EH (cell line): Measurements from ENCODE around the gene IQCK.
"Not testable (repeated sequence)": the region's sequence is repeated elsewhere in the genome, so short reads cannot be mapped to it uniquely, and the experiment has no call there.

ENCODE experiments used
- DNase-seq: peaks from one replicate; pipeline ENCODE4 v3.0.0-alpha.2; 2015; ENCODE audit warnings: low read depth

Gene IQCK

GRCh38 chr16:19717741-19718623 is at the start of gene IQCK, which contains the start of gene KNOP1:
IQCK (plus strand) TSS chr16:19718271; CDS start chr16:19718307, 36 bp downstream.
KNOP1 (minus strand) TSS chr16:19718227; CDS start chr16:19715035, 3,192 bp downstream.
- DNase-seq: peak; percentile 90

- no peak for DNase-seq
Observed at GRCh38 chr16:19672378-19672777, 45.7 kb upstream of the IQCK start.

DNA sequence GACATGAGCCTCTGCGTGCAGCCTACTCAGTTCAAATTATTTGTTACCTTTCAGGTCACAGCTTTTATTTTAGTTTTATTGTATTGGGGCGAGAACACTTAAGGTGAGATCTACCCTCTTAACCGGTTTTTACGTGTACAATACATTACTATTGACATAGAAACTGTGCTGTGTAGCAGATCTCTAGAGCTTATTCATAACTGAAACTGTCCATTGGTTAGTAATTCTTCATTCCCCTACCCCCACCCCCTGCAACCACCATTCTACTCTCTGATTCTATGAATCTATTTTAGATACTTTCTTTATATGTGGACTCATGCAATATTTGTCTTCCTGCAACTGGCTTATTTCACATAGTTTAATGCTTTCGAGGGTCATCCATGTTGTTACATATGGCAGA is 43.6 kb upstream of the IQCK start:
- no peak for DNase-seq

DNA sequence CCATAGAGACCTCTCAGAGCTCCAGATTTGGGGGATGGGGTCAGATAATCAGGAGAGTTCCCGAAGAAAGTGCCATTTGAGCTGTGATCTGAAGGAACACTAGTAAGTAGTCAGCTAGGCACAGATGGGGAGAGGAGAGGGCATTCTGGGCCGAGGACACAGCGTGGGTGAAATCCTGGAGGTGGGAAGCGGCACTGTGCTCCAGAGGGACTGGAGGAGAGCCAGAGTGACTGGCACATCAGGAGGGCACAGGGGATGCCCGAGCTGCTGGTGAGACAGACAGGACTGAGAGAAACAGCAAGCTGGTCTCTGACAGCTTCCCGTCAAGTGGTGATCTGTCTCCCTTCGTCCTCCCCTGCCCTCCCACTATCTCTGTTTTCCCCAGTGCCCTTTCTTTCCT is 40.7 kb upstream of the IQCK start:
- no peak for DNase-seq

DNA sequence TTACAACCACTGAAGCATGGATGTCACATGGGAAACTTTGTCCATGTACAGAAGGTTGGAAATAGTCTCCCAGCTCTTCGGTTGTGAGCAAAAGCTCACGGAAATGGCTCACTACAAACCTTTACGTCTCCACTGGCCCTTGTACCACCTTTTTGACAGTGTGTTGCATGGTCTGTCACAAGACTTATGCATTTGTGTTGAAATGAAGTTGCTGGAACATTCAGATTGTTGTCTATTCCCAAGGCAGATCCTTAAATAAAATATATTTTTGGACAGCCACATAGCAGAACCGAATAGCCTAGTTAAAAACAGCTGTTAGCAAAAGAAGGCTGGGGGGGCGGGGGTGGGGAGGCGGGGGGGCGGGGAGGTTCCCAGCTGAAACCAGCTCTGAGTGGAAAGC is 39.3 kb upstream of the IQCK start:
- no peak for DNase-seq

DNA sequence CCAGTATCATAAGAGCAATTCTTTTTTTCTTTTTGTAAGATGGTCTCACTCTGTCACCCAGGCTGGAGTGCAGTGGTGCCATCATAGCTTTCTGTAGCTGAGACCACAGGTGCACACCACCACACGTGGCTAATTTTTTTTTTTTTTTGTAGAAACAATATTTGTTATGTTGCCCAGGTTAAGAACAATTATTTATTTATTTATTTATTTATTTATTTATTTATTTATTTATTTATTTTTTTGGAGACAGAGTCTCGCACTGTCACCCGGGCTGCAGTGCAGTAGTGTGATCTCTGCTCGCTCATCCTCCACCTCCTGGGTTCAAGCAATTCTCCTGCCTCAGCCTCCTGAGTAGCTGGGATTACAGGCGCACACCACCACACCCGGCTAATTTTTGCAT is 38.8 kb upstream of the IQCK start:
- not testable (repeated sequence) for DNase-seq

- no peak for DNase-seq
Observed at GRCh38 chr16:19680881-19681340, 37.2 kb upstream of the IQCK start.

- no peak for DNase-seq
Observed at GRCh38 chr16:19681637-19682036, 36.4 kb upstream of the IQCK start.

GRCh38 chr16:19683453-19684236 is 34.4 kb upstream of the IQCK start:
- no peak for DNase-seq

DNA sequence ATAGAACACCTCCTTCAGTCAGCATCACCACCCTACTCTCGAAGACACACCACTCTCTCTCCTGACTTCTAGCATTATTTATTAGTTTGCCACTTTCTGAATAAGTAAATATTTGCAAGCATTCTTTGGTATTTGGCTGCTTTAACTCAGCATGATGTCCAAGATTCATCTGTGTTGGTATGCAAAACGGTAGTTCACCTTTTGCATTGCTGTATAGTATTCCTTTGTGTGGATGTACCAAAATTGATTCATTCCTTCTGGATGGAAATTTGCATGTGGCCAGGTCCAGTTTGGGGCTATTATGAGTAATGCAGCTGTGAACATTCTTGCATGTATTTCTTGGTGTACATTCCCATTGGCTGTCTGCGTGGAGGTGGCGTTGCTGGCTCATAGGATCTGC is 32.9 kb upstream of the IQCK start:
- no peak for DNase-seq

- no peak for DNase-seq
Observed at GRCh38 chr16:19687279-19687678, 30.8 kb upstream of the IQCK start.

DNA sequence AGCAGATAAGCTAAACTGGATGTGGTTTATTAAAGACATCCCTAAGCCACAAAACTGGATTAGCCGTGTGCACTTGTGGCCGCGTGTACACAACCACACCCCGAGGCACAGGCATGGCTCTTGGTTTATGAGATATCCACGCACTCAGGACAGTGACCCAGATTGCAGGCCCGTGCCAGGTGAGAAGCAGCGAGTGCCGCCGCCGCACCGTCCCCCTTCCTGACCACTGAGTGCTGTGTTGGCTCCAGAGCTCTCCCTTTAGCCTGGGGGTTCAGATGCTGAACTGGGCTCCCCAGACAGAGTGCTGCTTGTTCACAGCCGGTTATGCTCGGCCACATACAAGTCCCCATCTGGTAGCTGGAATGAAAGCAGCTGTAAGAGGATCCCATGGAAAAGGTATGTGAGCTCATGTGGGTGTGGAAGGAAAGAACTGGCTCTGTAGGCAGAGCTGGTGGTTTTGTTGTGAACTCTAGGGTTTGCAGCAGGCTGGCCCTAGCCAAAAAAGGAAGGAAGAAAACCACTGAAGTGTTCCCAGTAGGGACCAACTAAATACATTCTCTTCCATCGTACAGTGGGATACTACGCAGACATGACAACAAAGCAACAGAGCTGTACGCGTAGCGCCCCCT is 29.6 kb upstream of the IQCK start:
- no peak for DNase-seq

DNA sequence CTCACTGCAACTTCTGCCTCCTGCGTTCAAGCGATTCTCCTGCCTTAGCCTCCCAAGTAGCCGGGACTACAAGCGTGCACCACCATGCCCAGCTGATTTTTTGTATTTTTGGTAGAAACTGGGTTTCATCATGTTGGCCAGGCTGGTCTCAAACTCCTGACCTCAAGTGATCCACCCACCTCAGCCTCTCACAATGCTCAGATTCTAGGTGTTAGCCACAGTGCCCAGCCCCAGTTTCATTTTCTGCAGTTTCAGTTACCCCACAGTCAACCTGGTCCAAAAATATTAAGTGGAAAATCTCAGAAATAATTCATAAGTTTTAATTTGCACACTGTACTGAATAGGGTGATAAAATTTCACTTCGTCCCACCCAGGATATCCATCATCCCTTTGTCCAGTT is 28.7 kb upstream of the IQCK start:
- no peak for DNase-seq

GRCh38 chr16:19690196-19690595 is 27.9 kb upstream of the IQCK start:
- no peak for DNase-seq

DNA sequence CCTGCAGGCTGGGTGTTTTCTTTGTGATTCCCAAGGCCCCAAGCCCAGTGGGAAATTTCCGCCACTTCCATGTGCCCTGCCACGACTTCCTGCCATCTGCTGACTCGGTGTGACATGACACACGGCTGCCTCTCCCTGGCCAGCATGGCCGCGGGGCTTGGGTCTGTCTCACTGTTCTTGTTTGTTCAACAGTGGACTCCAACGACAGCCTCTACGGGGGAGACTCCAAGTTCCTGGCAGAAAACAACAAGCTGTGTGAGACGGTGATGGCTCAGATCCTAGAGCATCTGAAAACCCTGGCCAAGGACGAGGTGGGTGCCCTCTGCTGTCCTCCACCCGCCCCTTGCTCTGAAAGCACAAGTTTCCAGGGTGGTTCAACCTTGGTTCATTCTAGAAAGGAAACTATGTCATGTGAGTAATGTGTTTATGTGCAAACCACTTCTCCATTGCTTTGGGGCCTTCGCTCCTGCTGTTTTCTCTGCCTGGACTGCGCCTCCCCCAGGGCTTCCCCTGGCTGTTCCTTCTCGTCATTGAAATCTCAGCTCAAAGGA is 26.8 kb upstream of the IQCK start:
- DNase-seq: peak; percentile 38

GRCh38 chr16:19694989-19695388 is 23.1 kb upstream of the IQCK start:
- DNase-seq: no peak

GRCh38 chr16:19696328-19696727 is 21.7 kb upstream of the IQCK start:
- DNase-seq: peak; percentile 92

GRCh38 chr16:19696961-19697360 is 21.1 kb upstream of the IQCK start:
- DNase-seq: no peak

DNA sequence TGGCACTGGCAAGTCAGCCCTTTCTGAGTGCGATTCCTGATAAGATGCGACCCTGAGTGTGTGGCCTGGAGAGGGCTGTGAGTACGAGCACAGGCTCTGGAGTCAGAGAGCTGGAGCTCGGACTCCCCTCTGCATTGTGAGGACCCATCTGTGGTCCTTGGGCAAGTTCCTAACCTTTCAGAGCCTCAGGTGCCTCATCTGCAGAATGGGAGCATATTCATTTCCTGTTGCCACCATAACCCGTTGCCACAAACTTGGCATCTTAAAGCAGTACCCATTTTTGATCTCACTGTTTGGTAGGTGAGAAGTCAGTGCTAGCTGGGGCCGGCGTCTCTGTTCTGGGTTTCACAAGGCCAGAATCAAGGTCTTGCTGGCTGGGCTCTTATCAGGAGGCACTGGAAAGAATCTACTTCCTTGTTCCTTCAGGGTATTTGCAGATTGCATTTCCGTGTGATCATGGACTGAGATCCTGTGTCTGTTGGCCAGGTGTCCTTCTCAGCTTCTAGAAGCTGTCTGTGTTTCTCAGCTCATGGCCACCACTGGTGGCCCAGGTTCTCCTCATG is 20.2 kb upstream of the IQCK start:
- DNase-seq: no peak

- DNase-seq: no peak
Observed at GRCh38 chr16:19698480-19699465, 19.3 kb upstream of the IQCK start.

DNA sequence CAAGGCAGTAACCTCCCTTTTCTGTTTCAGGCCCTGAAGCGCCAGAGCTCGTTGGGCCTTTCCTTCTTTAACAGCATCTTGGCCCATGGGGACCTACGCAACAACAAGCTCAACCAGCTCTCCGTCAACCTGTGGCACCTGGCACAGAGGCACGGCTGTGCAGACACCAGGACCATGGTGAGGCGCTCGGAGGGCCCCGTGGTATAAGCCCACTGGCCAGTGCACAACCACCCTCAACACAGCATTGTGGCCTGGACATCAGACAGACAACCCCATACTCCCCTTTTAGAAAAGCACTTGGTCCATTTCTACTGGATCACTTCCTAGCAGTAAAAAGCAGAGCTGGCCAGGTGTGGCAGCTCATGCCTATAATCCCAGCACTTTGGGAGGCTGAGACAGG is 18.6 kb upstream of the IQCK start:
- DNase-seq: no peak
